GM20000 (cell line): ENCODE results near the gene F2RL2.

Experiments used
- DNase-seq: peaks from one replicate; pipeline ENCODE4 v3.0.0; 2012; ENCODE audit warnings: low spot score
- CTCF ChIP-seq: IDR thresholded peaks from 2 replicates; pipeline ENCODE4 v1.5.1; 2012; ENCODE audit warnings: mild to moderate bottlenecking, control low read depth; ENCODE audit errors: extremely low read depth, missing control alignments

The F2RL2 gene

GRCh38 chr5:76622973-76623596 lies at the start of gene F2RL2:
Gene F2RL2 (minus strand): TSS chr5:76623403. CDS start chr5:76623230, 173 bp downstream.
- no peak for TF ChIP-seq CTCF
- no peak for DNase-seq

GRCh38 chr5:76672242-76672641 lies 49.0 kb upstream of the F2RL2 start:
- DNase-seq, result no peak

GRCh38 chr5:76670508-76670907 lies 47.3 kb upstream of the F2RL2 start:
- TF ChIP-seq CTCF, result no peak
- no peak for DNase-seq

More at GRCh38 chr5:76672242-76672641, 49.0 kb upstream of the F2RL2 start:
- no peak for TF ChIP-seq CTCF

GRCh38 chr5:76669245-76669644 lies 46.0 kb upstream of the F2RL2 start:
- DNase-seq, result no peak
- no peak for TF ChIP-seq CTCF

GRCh38 chr5:76667495-76667894 lies 44.3 kb upstream of the F2RL2 start:
- DNase-seq, result no peak
- no peak for TF ChIP-seq CTCF

GRCh38 chr5:76664079-76664478 lies 40.9 kb upstream of the F2RL2 start:
- no peak for TF ChIP-seq CTCF
- no peak for DNase-seq

- DNase-seq, result no peak
- no peak for TF ChIP-seq CTCF
These were observed 40.4 kb upstream of the F2RL2 start for GRCh38 chr5:76663573-76663972.
